ENCODE measurements around the gene TOP3A. TPM values are rescaled to one million over a fixed set of nuclear protein-coding genes. Genes with fewer than 3 reads are reported as not detected.

The TOP3A gene
- total and polyA plus RNA-seq, 2 experiments from 2014 or later: 21.7 to 76.7 TPM

GRCh38 chr17:18256776-18257175, 58.0 kb downstream of the TOP3A start:
- Histone ChIP-seq H3K27me3 (ENCODE audit: insufficient read depth) (no peaks in the 10 kb centered on the region), H3K4me2 (peak overlapping the region; percentile 99), H3K4me3 (peak overlapping the region; percentile 88), H2AFZ (no peak overlapping the region), H3K36me3 (ENCODE audit: insufficient read depth) (peaks cover 12% of the 10 kb centered on the region), H3K27ac (ENCODE audit: low read depth) (peak overlapping the region; percentile 94; the same call in 1 of the 2 replicates), H3F3A (replicated peaks; ENCODE audit: low read depth) (peaks cover 18% of the 10 kb centered on the region), H3K79me2 (replicated peaks; ENCODE audit: insufficient read depth) (peaks cover 27% of the 10 kb centered on the region), H3K9me2 (ENCODE audit: insufficient read depth) (no peaks in the 10 kb centered on the region), H3K4me1 (ENCODE audit: insufficient read depth) (peaks cover 20% of the 10 kb centered on the region), H4K20me1 (replicated peaks; ENCODE audit: insufficient read depth) (peaks cover 4% of the 10 kb centered on the region)
- DNase-seq (ENCODE audit: low spot score) (no peak), ATAC-seq (no peak)
- TF ChIP-seq ZNF331 (CRISPR knock-in tag; IDR thresholded peaks at IDR 0.05; ENCODE audit: low read depth) (no peak), EZH2 (IDR thresholded peaks at IDR 0.05; ENCODE audit: low read depth, unreplicated experiment) (no peak), EZH2phosphoT487 (IDR thresholded peaks at IDR 0.05; ENCODE audit: unreplicated experiment) (no peak), ZNF114 (CRISPR knock-in tag; IDR thresholded peaks at IDR 0.05) (no peak), ETS1 (IDR thresholded peaks at IDR 0.05) (no peak)
- TF ChIP-seq, protein P1, sequence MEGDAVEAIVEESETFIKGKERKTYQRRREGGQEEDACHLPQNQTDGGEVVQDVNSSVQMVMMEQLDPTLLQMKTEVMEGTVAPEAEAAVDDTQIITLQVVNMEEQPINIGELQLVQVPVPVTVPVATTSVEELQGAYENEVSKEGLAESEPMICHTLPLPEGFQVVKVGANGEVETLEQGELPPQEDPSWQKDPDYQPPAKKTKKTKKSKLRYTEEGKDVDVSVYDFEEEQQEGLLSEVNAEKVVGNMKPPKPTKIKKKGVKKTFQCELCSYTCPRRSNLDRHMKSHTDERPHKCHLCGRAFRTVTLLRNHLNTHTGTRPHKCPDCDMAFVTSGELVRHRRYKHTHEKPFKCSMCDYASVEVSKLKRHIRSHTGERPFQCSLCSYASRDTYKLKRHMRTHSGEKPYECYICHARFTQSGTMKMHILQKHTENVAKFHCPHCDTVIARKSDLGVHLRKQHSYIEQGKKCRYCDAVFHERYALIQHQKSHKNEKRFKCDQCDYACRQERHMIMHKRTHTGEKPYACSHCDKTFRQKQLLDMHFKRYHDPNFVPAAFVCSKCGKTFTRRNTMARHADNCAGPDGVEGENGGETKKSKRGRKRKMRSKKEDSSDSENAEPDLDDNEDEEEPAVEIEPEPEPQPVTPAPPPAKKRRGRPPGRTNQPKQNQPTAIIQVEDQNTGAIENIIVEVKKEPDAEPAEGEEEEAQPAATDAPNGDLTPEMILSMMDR (conservative IDR thresholded peaks at IDR 0.05; ENCODE audit: low read depth in 2 of 2): no peak
- Mint-ChIP-seq H3K27ac (peak overlapping the region; percentile 98), H3K36me3 (ENCODE audit: low read depth) (peaks cover 41% of the 10 kb centered on the region), H3K4me1 (peaks cover 26% of the 10 kb centered on the region), H3K4me3 (peak overlapping the region; percentile 95), H3K27me3 (ENCODE audit: insufficient read depth, low read depth, poor library complexity) (peaks cover 2% of the 10 kb centered on the region), H3K9me3 (no peaks in the 10 kb centered on the region)

GRCh38 chr17:18256351-18256750, 58.4 kb downstream of the TOP3A start:
- no peaks in the 10 kb centered on the region for H3K27me3 ChIP-seq (ENCODE audit: insufficient read depth)
- no peak for TF ChIP-seq EZH2 (IDR thresholded peaks at IDR 0.05; ENCODE audit: low read depth, unreplicated experiment)
- TF ChIP-seq NANOG (IDR thresholded peaks at IDR 0.05; ENCODE audit: borderline replicate concordance): no peak
- TF ChIP-seq REST (IDR thresholded peaks at IDR 0.05; ENCODE audit: unreplicated experiment): peak; percentile 37
- DNase-seq (ENCODE audit: low spot score) (no peak), ATAC-seq (no peak)
- H3K27me3 Mint-ChIP-seq (ENCODE audit: insufficient read depth, low read depth, poor library complexity): peaks cover 4% of the 10 kb centered on the region
- peaks cover 17% of the 10 kb centered on the region for H3K4me1 ChIP-seq (ENCODE audit: insufficient read depth)
- H3K79me2 ChIP-seq (replicated peaks; ENCODE audit: insufficient read depth): peaks cover 27% of the 10 kb centered on the region
- H2AFZ ChIP-seq: no peak overlapping the region
- H3F3A ChIP-seq (replicated peaks; ENCODE audit: low read depth): peaks cover 15% of the 10 kb centered on the region
- peaks cover 23% of the 10 kb centered on the region for H3K4me1 Mint-ChIP-seq
- H3K9me2 ChIP-seq (ENCODE audit: insufficient read depth): no peaks in the 10 kb centered on the region
- H3K36me3 ChIP-seq (ENCODE audit: insufficient read depth): peaks cover 12% of the 10 kb centered on the region
- H4K20me1 ChIP-seq (replicated peaks; ENCODE audit: insufficient read depth): peaks cover 4% of the 10 kb centered on the region
- no peak overlapping the region for H3K27ac Mint-ChIP-seq
- peaks cover 46% of the 10 kb centered on the region for H3K36me3 Mint-ChIP-seq (ENCODE audit: low read depth)
- H3K27ac ChIP-seq (ENCODE audit: low read depth): no peak overlapping the region
- H3K9me3 Mint-ChIP-seq: no peaks in the 10 kb centered on the region
- no peak overlapping the region for H3K4me3 ChIP-seq
- H3K4me3 Mint-ChIP-seq: peak overlapping the region; percentile 17; the same call in 1 of the 3 replicates
- H3K4me2 ChIP-seq: peak overlapping the region; percentile 99; the same call in 1 of the 2 replicates

All from GM23338 (cell line).